Bone marrow (tissue), 2 donors: ENCODE data around the gene INPPL1.
A peak's percentile ranks its signal among the peaks of the same experiment; 100 is the strongest.
"Not testable (repeated sequence)": the region's sequence is repeated elsewhere in the genome, so short reads cannot be mapped to it uniquely, and the experiment has no call there.

Experiments
- DNase-seq, 2 donors: peaks; one replicate each; lab custom pipeline; 2025; lab: John Stamatoyannopoulos, UW

Gene INPPL1

GRCh38 chr11:72224564-72225410 is at the start of gene INPPL1:
TSS of gene INPPL1 (plus strand) at chr11:72224767. CDS start at chr11:72224985, 218 bp downstream.
- DNase-seq: no peak

- no peak for DNase-seq
Observed at GRCh38 chr11:72177656-72178055, 46.9 kb upstream of the INPPL1 start.

- no peak for DNase-seq
Observed at GRCh38 chr11:72179049-72179803, 45.3 kb upstream of the INPPL1 start.

- no peak for DNase-seq
Observed at GRCh38 chr11:72179804-72180396, 44.7 kb upstream of the INPPL1 start.

GRCh38 chr11:72180892-72181552 is 43.5 kb upstream of the INPPL1 start:
- DNase-seq: not testable (repeated sequence)

- not testable (repeated sequence) for DNase-seq
Observed at GRCh38 chr11:72181553-72181958, 43.0 kb upstream of the INPPL1 start.

GRCh38 chr11:72188267-72188666 is 36.3 kb upstream of the INPPL1 start:
- DNase-seq: no peak

- DNase-seq: no peak
Observed at GRCh38 chr11:72189455-72190250, 34.9 kb upstream of the INPPL1 start.

- DNase-seq: no peak
Observed at GRCh38 chr11:72190631-72191071, 33.9 kb upstream of the INPPL1 start.

- no peak for DNase-seq
Observed at GRCh38 chr11:72191961-72192381, 32.6 kb upstream of the INPPL1 start, which contains the start of gene FOLR1. TSS of gene FOLR1 (plus strand) at chr11:72192140. CDS start at chr11:72192174, 34 bp downstream.

- no peak for DNase-seq
Observed at GRCh38 chr11:72195518-72196270, 28.9 kb upstream of the INPPL1 start.

GRCh38 chr11:72201445-72201844 is 23.1 kb upstream of the INPPL1 start:
- DNase-seq: not testable (repeated sequence)

GRCh38 chr11:72202571-72202970 is 22.0 kb upstream of the INPPL1 start:
- DNase-seq: no peak

- no peak for DNase-seq
Observed at GRCh38 chr11:72203163-72203562, 21.4 kb upstream of the INPPL1 start.

- DNase-seq: no peak
Observed at GRCh38 chr11:72204886-72205285, 19.7 kb upstream of the INPPL1 start.

GRCh38 chr11:72206794-72207193 is 17.8 kb upstream of the INPPL1 start:
- not testable (repeated sequence) for DNase-seq

- no peak for DNase-seq
Observed at GRCh38 chr11:72208281-72208680, 16.3 kb upstream of the INPPL1 start.

GRCh38 chr11:72209101-72209500 is 15.5 kb upstream of the INPPL1 start:
- no peak for DNase-seq

- no peak for DNase-seq
Observed at GRCh38 chr11:72216638-72217037, 7.9 kb upstream of the INPPL1 start, which contains the start of gene FOLR2. TSS of gene FOLR2 (plus strand) at chr11:72216794. CDS start at chr11:72218585, 1,791 bp downstream.

GRCh38 chr11:72217841-72218240 is 6.7 kb upstream of the INPPL1 start:
- DNase-seq: peak in 1 of 2 donors; percentile 78
